ENCODE results near the gene MARCHF10. TPM values are rescaled to one million over a fixed set of nuclear protein-coding genes. Genes with fewer than 3 reads are reported as not detected.

MARCHF10 gene
- total RNA-seq, 1 experiment from 2014 or later, result 0.39 TPM

DNA sequence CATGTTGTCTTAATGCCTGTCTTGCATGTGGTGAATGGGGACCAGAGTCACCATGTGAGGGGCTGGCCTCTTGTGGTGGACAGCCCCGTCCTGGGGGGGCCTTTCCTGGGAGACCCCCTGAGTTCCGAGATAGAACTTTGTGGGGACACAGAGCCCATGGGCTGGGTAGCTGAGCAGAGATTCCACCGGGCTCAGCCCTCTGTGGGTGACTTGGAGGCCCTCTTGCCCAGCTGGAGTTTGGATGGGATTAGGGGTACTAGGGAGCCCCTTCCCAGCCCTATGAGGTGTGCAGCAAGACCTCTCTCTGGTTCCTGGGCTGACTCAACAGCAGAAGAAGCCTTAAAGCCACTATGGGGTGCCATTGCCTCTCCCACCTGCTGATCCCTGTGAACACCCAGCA lies 142.5 kb downstream of the MARCHF10 start:
- ATAC-seq, result no peak
- in situ Hi-C loops (cut with HindIII; ENCODE audit: low pct_unique_long_range_greater_than_20kb, low sequenced_read_pairs), result no loop called here
- H3K36me3 ChIP-seq (ENCODE audit: control insufficient read depth, insufficient read depth, low read length), result no peaks in the 10 kb centered on the region
- no peak overlapping the region for H3K4me3 ChIP-seq (ENCODE audit: low read depth in 2 of 2, low read length in 2 of 2)
- intact Hi-C loops (cut with micrococcal nuclease; ENCODE audit: unreplicated experiment), result no loop called here
- BruUV-seq (replicated peaks), result no TSS peak
- H3K27ac ChIP-seq (ENCODE audit: low read length), result no peak overlapping the region
- no peaks in the 10 kb centered on the region for H3K9me3 ChIP-seq (ENCODE audit: control insufficient read depth, insufficient read depth, low read depth, low read length)
- no peak for DNase-seq (ENCODE audit: low read depth, low spot score)
- ChIA-PET POLR2A (no interaction called here), CTCF (no interaction called here)
- H3K27me3 ChIP-seq (ENCODE audit: control insufficient read depth, insufficient read depth, low read length), result no peaks in the 10 kb centered on the region
- TF ChIP-seq, protein P1, sequence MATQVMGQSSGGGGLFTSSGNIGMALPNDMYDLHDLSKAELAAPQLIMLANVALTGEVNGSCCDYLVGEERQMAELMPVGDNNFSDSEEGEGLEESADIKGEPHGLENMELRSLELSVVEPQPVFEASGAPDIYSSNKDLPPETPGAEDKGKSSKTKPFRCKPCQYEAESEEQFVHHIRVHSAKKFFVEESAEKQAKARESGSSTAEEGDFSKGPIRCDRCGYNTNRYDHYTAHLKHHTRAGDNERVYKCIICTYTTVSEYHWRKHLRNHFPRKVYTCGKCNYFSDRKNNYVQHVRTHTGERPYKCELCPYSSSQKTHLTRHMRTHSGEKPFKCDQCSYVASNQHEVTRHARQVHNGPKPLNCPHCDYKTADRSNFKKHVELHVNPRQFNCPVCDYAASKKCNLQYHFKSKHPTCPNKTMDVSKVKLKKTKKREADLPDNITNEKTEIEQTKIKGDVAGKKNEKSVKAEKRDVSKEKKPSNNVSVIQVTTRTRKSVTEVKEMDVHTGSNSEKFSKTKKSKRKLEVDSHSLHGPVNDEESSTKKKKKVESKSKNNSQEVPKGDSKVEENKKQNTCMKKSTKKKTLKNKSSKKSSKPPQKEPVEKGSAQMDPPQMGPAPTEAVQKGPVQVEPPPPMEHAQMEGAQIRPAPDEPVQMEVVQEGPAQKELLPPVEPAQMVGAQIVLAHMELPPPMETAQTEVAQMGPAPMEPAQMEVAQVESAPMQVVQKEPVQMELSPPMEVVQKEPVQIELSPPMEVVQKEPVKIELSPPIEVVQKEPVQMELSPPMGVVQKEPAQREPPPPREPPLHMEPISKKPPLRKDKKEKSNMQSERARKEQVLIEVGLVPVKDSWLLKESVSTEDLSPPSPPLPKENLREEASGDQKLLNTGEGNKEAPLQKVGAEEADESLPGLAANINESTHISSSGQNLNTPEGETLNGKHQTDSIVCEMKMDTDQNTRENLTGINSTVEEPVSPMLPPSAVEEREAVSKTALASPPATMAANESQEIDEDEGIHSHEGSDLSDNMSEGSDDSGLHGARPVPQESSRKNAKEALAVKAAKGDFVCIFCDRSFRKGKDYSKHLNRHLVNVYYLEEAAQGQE (IDR thresholded peaks at IDR 0.05; ENCODE audit: insufficient read depth in 1 of 2, low read depth in 2 of 2, low read length in 1 of 2), result no peak
- TF ChIP-seq TCF7L2 (IDR thresholded peaks at IDR 0.05; ENCODE audit: low read depth, low read length), result no peak
- no peak for TF ChIP-seq SIN3A (IDR thresholded peaks at IDR 0.05; ENCODE audit: borderline replicate concordance, insufficient read depth, low read depth, low read length)
- TF ChIP-seq, protein P2, sequence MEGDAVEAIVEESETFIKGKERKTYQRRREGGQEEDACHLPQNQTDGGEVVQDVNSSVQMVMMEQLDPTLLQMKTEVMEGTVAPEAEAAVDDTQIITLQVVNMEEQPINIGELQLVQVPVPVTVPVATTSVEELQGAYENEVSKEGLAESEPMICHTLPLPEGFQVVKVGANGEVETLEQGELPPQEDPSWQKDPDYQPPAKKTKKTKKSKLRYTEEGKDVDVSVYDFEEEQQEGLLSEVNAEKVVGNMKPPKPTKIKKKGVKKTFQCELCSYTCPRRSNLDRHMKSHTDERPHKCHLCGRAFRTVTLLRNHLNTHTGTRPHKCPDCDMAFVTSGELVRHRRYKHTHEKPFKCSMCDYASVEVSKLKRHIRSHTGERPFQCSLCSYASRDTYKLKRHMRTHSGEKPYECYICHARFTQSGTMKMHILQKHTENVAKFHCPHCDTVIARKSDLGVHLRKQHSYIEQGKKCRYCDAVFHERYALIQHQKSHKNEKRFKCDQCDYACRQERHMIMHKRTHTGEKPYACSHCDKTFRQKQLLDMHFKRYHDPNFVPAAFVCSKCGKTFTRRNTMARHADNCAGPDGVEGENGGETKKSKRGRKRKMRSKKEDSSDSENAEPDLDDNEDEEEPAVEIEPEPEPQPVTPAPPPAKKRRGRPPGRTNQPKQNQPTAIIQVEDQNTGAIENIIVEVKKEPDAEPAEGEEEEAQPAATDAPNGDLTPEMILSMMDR (IDR thresholded peaks at IDR 0.05), result no peak
- no peak for TF ChIP-seq POLR2AphosphoS5 (IDR thresholded peaks at IDR 0.05; ENCODE audit: low read depth, low read length)
- no peaks in the 10 kb centered on the region for H3K4me1 ChIP-seq (ENCODE audit: control insufficient read depth, insufficient read depth, low read length)

DNA sequence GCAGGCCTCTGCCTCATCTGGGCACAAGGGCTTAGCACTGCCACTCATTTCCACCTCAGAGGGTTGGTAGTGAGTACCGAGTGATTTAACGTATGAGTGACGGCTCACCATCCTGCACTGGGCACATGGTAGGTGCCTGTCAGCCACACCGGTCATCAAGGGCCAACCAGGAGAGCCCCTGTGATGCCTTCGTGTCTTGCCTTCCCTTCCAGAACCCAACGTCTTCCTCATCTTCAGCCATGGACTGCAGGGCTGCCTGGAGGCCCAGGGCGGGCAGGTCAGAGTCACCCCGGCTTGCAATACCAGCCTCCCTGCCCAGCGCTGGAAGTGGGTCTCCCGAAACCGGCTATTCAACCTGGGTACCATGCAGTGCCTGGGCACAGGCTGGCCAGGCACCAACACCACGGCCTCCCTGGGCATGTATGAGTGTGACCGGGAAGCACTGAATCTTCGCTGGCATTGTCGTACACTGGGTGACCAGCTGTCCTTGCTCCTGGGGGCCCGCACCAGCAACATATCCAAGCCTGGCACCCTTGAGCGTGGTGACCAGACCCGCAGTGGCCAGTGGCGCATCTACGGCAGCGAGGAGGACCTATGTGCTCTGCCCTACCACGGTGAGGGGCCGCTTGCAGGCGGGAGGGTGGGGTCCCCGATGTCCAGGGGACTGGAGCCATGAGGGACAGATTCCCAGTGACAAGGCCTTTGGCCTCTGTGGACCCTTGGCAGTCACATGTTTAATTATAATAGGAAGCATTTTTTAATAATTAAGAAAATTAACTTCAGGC lies 143.6 kb downstream of the MARCHF10 start:
- ATAC-seq, result no peak; the same call in 1 of the 2 replicates

More for the DNA sequence above, 143.6 kb downstream of the MARCHF10 start:
- ChIA-PET CTCF (no interaction called here), POLR2A (no interaction called here)
- intact Hi-C loops (cut with micrococcal nuclease; ENCODE audit: unreplicated experiment), result no loop called here
- no peak for DNase-seq (ENCODE audit: low read depth, low spot score)
- in situ Hi-C loops (cut with HindIII; ENCODE audit: low pct_unique_long_range_greater_than_20kb, low sequenced_read_pairs), result no loop called here
- Histone ChIP-seq H3K27ac (ENCODE audit: low read length) (no peak overlapping the region), H3K9me3 (ENCODE audit: control insufficient read depth, insufficient read depth, low read depth, low read length) (no peaks in the 10 kb centered on the region), H3K4me1 (ENCODE audit: control insufficient read depth, insufficient read depth, low read length) (no peaks in the 10 kb centered on the region), H3K36me3 (ENCODE audit: control insufficient read depth, insufficient read depth, low read length) (no peaks in the 10 kb centered on the region), H3K27me3 (ENCODE audit: control insufficient read depth, insufficient read depth, low read length) (no peaks in the 10 kb centered on the region), H3K4me3 (ENCODE audit: low read depth in 2 of 2, low read length in 2 of 2) (no peak overlapping the region)
- no peak for TF ChIP-seq SIN3A (IDR thresholded peaks at IDR 0.05; ENCODE audit: borderline replicate concordance, insufficient read depth, low read depth, low read length)
- TF ChIP-seq, protein P1 (IDR thresholded peaks at IDR 0.05; ENCODE audit: insufficient read depth in 1 of 2, low read depth in 2 of 2, low read length in 1 of 2), result no peak
- TF ChIP-seq TCF7L2 (IDR thresholded peaks at IDR 0.05; ENCODE audit: low read depth, low read length), result no peak
- TF ChIP-seq, protein P2 (IDR thresholded peaks at IDR 0.05), result no peak
- no peak for TF ChIP-seq POLR2AphosphoS5 (IDR thresholded peaks at IDR 0.05; ENCODE audit: low read depth, low read length)
- no TSS peak for BruUV-seq (replicated peaks)

All from Panc1 (cell line).